ENCODE results near the gene C11orf97. TPM values are rescaled to one million over a fixed set of nuclear protein-coding genes. Genes with fewer than 3 reads are reported as not detected.

Gene C11orf97
- total and polyA plus RNA-seq, 9 of the 15 experiments (the other 6 are each of a cell fraction or from before 2014, with no cell fraction given) = not detected

DNA sequence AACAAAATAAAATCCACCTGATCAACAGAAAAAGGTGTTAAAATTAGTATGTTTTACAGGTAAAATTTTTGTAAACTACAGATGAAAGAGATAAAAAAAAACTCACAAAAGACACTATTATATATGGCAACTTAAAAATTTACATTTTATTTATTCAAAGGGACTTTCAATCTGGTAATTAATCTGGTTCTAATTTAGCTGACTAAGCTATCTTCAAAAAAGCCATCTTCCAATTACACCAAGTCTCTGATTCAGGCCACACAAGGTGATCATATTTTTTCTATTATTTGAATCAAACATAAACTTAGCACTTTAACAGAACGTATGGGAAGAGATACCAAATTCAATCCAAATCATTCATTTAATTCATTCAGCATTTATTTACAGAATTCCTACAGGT is 26.2 kb upstream of the C11orf97 start:
- ATAC-seq (no peak), DNase-seq (ENCODE audit: extremely low read depth in 1 of 4, low spot score in 3 of 4) (no peak), FAIRE-seq (no peak)
- H3K36me3 ChIP-seq (ENCODE audit: control insufficient read depth, insufficient read depth, low read length) = peaks cover 86% of the 10 kb centered on the region
- H4K20me1 ChIP-seq (replicated peaks; ENCODE audit: control insufficient read depth, insufficient read depth, low read length) = no peaks in the 10 kb centered on the region
- 90% methylated on average over 1 of the region's 1 CpG for WGBS (ENCODE audit: insufficient coverage, low coverage, missing lambda C conversion rate)
- H3K27me3 ChIP-seq (ENCODE audit: control insufficient read depth in 2 of 2, insufficient read depth in 2 of 2, low read length in 2 of 2) = no peaks in the 10 kb centered on the region
- POLR2A ChIA-PET = no interaction called here
- no peak overlapping the region for H3K27ac ChIP-seq (ENCODE audit: extremely low read depth, low read depth, low read length)
- no peak overlapping the region for H3K4me3 ChIP-seq
- in situ Hi-C loops (cut with MboI) = no loop called here
- no peaks in the 10 kb centered on the region for H3K9me1 ChIP-seq (ENCODE audit: control insufficient read depth, insufficient read depth, low read length)
- CTCF ChIA-PET (ENCODE audit: low intra/inter-chr PET ratio) = no interaction called here
- intact Hi-C loops (cut with micrococcal nuclease) = no loop called here
- no peaks in the 10 kb centered on the region for H3K9me3 ChIP-seq (replicated peaks; ENCODE audit: control insufficient read depth, insufficient read depth, low read depth, low read length)
- no peak overlapping the region for H3K4me2 ChIP-seq (ENCODE audit: insufficient read depth, low read length)
- no peak overlapping the region for H3K9ac ChIP-seq (ENCODE audit: insufficient read depth in 1 of 2, low read depth in 2 of 2, low read length in 2 of 2)
- peaks cover 2% of the 10 kb centered on the region; the same call in 1 of the 3 replicates for H3K79me2 ChIP-seq (ENCODE audit: control insufficient read depth, insufficient read depth, low read length)
- no peak overlapping the region for H2AFZ ChIP-seq (ENCODE audit: low read depth, low read length)
- H3K4me1 ChIP-seq (replicated peaks in 1 of 2; ENCODE audit: control insufficient read depth in 2 of 2, insufficient read depth in 2 of 2, low read length in 2 of 2) = no peaks in the 10 kb centered on the region
- no peak for TF ChIP-seq MIER1 (IDR thresholded peaks at IDR 0.05; ENCODE audit: low read depth)
- TF ChIP-seq CBX8 (IDR thresholded peaks at IDR 0.05; ENCODE audit: borderline replicate concordance, extremely low read depth, low read depth, low read length, poor library complexity, severe bottlenecking) = no peak
- peak; percentile 77 for TF ChIP-seq C11orf30 (IDR thresholded peaks at IDR 0.05; ENCODE audit: low read depth)
- no peak for TF ChIP-seq STAT5B (CRISPR knock-in tag; IDR thresholded peaks at IDR 0.05)
- peak; percentile 77 for TF ChIP-seq MAFK (IDR thresholded peaks at IDR 0.05; ENCODE audit: low read length)
- TF ChIP-seq SMAD2 (IDR thresholded peaks at IDR 0.05; ENCODE audit: low read depth, low read length) = no peak
- peak; percentile 73 for TF ChIP-seq MAFG (tag; conservative IDR thresholded peaks at IDR 0.05)
- TF ChIP-seq MAFF (IDR thresholded peaks at IDR 0.05; ENCODE audit: low read length) = peak; percentile 81
- peak; percentile 89 for TF ChIP-seq ZNF316 (IDR thresholded peaks at IDR 0.05)
- TF ChIP-seq E2F3 (CRISPR knock-in tag; IDR thresholded peaks at IDR 0.05) = no peak
- BruUV-seq (replicated peaks) = no TSS peak
